Forelimb muscle (tissue), 1 donor: Measurements from ENCODE around the gene PDZRN3. TPM values are rescaled to one million over a fixed set of nuclear protein-coding genes. Genes with fewer than 3 reads are reported as not detected.

Experiments
- DNase-seq: peaks from one replicate; pipeline ENCODE4 v3.0.0-alpha.2; 2013; ENCODE audit warnings: low read depth
- polyA plus RNA-seq: library from polyadenylated mRNA; unstranded; fragments of 120-200 nt; gene quantifications from one replicate; pipeline ENCODE4 v1.2.1, GENCODE V29; 2013; ENCODE audit not compliant: insufficient read length

The PDZRN3 gene
- polyA plus RNA-seq, 1 donor: 69.6 TPM

DNA sequence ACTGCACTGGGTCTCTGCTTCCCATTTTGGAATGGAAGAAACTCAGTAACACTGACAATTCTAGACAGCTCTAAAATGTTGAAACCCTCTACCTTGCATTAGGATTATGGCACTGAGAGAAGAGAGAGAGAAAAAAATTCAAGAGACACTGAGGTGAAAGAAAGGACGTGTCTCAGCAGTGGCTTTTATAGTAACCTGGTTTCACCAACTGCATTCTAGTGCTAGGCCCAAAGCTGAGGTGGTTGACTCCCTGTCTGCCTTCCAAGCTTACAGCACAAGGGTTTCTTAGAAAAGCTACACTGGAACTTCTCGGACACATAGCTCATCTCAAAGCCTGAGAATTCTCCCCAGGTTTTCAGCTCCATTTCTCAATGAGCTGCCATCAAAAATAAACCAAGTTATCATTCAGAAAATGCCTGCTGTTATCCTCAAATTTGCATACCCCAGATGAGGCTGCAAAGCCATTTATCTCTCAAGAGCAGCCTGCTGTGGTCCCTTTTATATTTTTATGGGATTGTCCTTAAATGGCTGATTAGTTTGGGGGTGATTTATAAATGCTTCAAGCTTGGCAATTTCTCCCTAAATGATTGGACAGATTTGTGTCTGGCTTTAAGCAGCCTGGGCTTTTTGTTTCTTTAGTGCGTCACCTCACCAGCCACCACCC, 283.3 kb downstream of the PDZRN3 start:
- no peak for DNase-seq

DNA sequence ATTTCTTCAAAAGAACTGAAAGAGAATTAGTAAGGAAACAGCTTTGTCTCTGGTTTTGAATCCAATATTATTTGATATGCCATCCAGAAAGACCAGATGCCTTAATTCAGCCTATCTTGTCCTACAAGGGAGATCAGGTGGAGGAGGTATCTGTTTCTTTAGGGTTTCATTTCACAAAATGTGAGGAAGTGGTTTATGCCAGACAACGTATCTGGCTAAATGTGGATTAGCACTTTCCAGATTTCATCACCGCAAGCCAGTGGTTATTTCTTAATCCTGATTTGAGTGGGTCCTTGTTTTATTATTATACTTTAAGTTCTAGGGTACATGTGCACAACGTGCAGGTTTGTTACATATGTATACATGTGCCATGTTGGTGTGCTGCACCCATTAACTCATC, 292.2 kb downstream of the PDZRN3 start:
- no peak for DNase-seq
